ENCODE measurements around the gene PAX5.
A peak's percentile ranks its signal among the peaks of the same experiment; 100 is the strongest.

The PAX5 gene

GRCh38 chr9:36928670-36929349 lies 105.3 kb downstream of the PAX5 start (continued):
- TF ChIP-seq ZBTB10 (tag by site-specific recombination; IDR thresholded peaks at IDR 0.05): no peak
- TF ChIP-seq ZNF701 (tag by site-specific recombination; IDR thresholded peaks at IDR 0.05): no peak
- no peak for TF ChIP-seq ZNF571 (tag by site-specific recombination; IDR thresholded peaks at IDR 0.05)
- peak; percentile 63; the same call in 1 of the 2 replicates for TF ChIP-seq KLF10 (tag by site-specific recombination; IDR thresholded peaks at IDR 0.05)
- TF ChIP-seq ZNF426 (tag by site-specific recombination; IDR thresholded peaks at IDR 0.05): no peak
- no peak for TF ChIP-seq ZNF510 (tag by site-specific recombination; IDR thresholded peaks at IDR 0.05; ENCODE audit: insufficient replicate concordance)
- TF ChIP-seq ZNF366 (tag by site-specific recombination; conservative IDR thresholded peaks at IDR 0.05): peak; percentile 93
- TF ChIP-seq ZNF707 (tag by site-specific recombination; IDR thresholded peaks at IDR 0.05): no peak
- TF ChIP-seq ZNF23 (tag by site-specific recombination; IDR thresholded peaks at IDR 0.05; ENCODE audit: borderline replicate concordance): no peak
- TF ChIP-seq ZNF221 (tag by site-specific recombination; IDR thresholded peaks at IDR 0.05; ENCODE audit: borderline replicate concordance): no peak
- TF ChIP-seq ZNF112 (tag by site-specific recombination; IDR thresholded peaks at IDR 0.05): no peak
- TF ChIP-seq ZNF558 (tag by site-specific recombination; IDR thresholded peaks at IDR 0.05): no peak
- TF ChIP-seq ZBTB48 (tag by site-specific recombination; IDR thresholded peaks at IDR 0.05): no peak
- no peak for TF ChIP-seq ZNF214 (tag by site-specific recombination; IDR thresholded peaks at IDR 0.05; ENCODE audit: borderline replicate concordance)
- TF ChIP-seq FEZF1 (tag by site-specific recombination; IDR thresholded peaks at IDR 0.05): peak; percentile 86
- TF ChIP-seq TRIM28 (IDR thresholded peaks at IDR 0.05; ENCODE audit: borderline replicate concordance, low read length): no peak
- TF ChIP-seq ZNF529 (tag by site-specific recombination; IDR thresholded peaks at IDR 0.05; ENCODE audit: insufficient replicate concordance): no peak
- TF ChIP-seq KLF16 (tag by site-specific recombination; IDR thresholded peaks at IDR 0.05): no peak
- 0 out of 2 replicates have a peak, but pooled peaks have one; percentile 34 for TF ChIP-seq ZSCAN30 (tag by site-specific recombination; IDR thresholded peaks at IDR 0.05)
- no peak for TF ChIP-seq ZBTB49 (tag by site-specific recombination; IDR thresholded peaks at IDR 0.05; ENCODE audit: low read depth)
- TF ChIP-seq REST (tag by site-specific recombination; IDR thresholded peaks at IDR 0.05): no peak
- TF ChIP-seq ZNF302 (tag by site-specific recombination; IDR thresholded peaks at IDR 0.05; ENCODE audit: low read depth): no peak
- no peak for TF ChIP-seq MYNN (tag by site-specific recombination; IDR thresholded peaks at IDR 0.05; ENCODE audit: borderline replicate concordance)
- TF ChIP-seq SCRT2 (tag by site-specific recombination; IDR thresholded peaks at IDR 0.05): no peak
- no peak for TF ChIP-seq ZBTB11 (tag by site-specific recombination; conservative IDR thresholded peaks at IDR 0.05; ENCODE audit: low read depth)
- no peak for TF ChIP-seq ZNF266 (tag by site-specific recombination; IDR thresholded peaks at IDR 0.05; ENCODE audit: low read depth)
- no peak for TF ChIP-seq KLF1 (tag by site-specific recombination; IDR thresholded peaks at IDR 0.05)
- TF ChIP-seq ZFP41 (tag by site-specific recombination; IDR thresholded peaks at IDR 0.05; ENCODE audit: borderline replicate concordance): no peak
- peak; percentile 65; the same call in 1 of the 2 replicates for TF ChIP-seq ZNF2 (tag by site-specific recombination; IDR thresholded peaks at IDR 0.05)

All from HEK293 (cell line).